ENCODE data around the gene TPPP.
"Not testable (repeated sequence)": the region's sequence is repeated elsewhere in the genome, so short reads cannot be mapped to it uniquely, and the experiment has no call there.

The TPPP gene

GRCh38 chr5:693271-694041 lies at the start of gene TPPP:
Gene TPPP, minus strand, starts transcription at chr5:693352. Its CDS starts 15,292 bp downstream, at chr5:678060.
- not testable (repeated sequence) for H3K4me3 ChIP-seq (ENCODE audit: low read depth, low read length)

DNA sequence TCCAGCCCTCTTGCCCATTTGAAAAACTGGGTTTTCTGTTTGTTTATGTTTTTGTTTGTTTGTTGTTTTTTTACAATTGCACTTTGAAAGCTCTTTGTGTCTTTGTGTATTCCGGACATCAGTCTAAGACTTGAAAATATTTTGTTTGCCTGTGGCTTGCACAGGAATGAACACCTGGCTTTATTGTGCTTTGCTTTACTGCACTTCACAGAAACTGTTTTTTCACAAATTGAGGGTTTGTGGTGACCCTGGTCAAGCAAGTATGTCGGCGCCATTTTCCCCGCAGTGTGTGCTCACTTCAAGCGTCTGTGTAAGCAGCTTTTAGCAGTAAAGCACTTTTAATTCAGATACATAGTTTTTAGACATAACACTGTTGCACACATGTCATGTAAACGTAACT lies 49.1 kb upstream of the TPPP start:
- H3K4me3 ChIP-seq (ENCODE audit: low read depth, low read length) = not testable (repeated sequence)

DNA sequence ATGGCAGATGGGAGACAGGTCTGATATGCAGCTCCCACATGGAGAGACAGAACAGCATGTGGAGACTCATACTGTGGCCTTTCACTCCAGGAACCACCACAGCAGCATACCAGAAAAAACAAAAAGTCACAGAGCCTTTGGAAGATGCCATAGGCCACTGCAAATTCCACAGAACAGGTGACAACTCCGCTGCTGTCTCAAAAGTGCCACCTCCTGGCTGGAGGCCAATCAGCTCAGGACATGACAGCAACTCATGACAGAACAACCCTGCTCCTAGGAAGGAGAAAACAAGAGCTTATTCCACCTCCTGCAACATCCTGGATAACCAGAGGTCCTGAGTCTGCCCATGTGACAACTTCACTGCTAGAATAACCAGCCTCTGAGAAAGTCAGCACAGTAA lies 41.0 kb upstream of the TPPP start:
- H3K4me3 ChIP-seq (ENCODE audit: low read depth, low read length) = not testable (repeated sequence)

DNA sequence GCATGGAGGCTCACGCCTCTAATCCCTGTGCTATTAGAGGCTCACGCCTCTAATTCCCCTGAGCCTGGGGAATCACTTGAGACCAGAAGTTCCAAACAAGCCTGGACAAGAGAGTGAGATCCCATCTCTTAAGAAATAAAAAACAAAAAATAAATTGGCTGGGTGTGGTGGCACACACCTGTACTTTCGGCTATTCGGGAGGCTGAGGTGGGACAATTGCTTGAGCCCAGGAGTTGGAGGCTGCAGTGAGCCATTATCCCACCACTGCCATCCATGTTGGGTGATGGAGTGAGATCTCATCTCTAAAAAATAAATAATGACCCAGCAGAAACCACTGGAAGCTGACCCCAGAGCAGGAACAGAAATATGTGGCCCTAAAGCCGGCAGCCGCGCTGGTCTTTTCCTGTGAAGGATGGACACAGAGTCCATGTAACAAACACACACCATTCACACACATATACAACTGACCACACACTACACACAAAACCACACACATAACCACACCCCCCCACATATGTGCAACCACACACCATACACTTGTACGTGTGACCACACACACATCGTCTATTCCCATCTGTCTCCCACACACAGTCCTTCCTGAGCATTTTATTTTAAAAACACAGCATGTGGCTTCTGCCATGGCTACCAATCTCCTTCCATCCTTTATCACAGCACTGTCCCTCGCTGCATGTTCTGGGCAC lies 39.8 kb upstream of the TPPP start:
- H3K4me3 ChIP-seq (ENCODE audit: low read depth, low read length) = not testable (repeated sequence)

- H3K4me3 ChIP-seq (ENCODE audit: low read depth, low read length) = not testable (repeated sequence)
Measured at GRCh38 chr5:729225-729624, 36.1 kb upstream of the TPPP start.

- not testable (repeated sequence) for H3K4me3 ChIP-seq (ENCODE audit: low read depth, low read length)
Measured at GRCh38 chr5:727087-727486, 33.9 kb upstream of the TPPP start.

- H3K4me3 ChIP-seq (ENCODE audit: low read depth, low read length) = not testable (repeated sequence)
Measured at GRCh38 chr5:723865-724264, 30.7 kb upstream of the TPPP start.

DNA sequence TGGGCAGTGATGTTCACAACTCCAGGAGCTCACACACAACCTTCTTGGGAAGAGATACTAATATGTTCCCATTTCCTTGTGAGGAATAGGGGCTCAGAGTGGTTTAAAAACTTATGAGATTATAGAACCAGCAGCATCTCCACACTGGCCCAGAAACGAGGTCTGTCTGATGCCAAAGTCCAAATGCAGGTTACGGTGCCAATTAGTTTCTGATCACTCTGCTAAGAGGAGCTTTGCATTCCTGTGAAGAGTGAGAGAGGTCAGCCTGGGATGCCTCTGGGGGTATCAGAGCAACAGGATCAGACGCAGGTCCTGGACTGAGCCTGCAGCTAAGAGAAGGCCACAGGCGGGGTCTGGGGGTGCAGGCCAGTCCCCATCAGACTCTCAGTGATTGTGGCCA lies 30.2 kb upstream of the TPPP start:
- H3K4me3 ChIP-seq (ENCODE audit: low read depth, low read length) = not testable (repeated sequence)

- H3K4me3 ChIP-seq (ENCODE audit: low read depth, low read length) = not testable (repeated sequence)
Measured at GRCh38 chr5:719379-719778, 26.2 kb upstream of the TPPP start.

DNA sequence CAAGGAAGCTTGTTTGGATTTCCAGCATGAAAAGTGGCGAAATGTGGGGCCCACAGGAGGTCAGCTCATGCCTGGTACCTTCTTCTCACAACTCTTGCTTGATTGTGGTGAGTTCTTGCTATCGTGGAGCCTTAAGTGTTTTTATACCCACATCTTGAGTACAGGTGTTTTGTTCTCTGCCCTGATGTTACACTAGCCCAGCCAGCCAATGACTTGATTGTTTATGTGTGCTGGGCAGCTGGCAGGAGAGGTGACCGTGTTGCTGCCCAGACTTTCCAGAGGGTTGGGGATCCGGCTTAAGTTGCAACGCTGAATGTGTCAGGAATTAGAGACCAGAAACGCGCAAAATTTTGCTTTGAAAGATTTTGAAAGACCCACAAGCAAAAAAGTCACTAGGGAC lies 24.0 kb upstream of the TPPP start:
- TF ChIP-seq CTCF (IDR thresholded peaks at IDR 0.05; ENCODE audit: low read depth, low read length) = no peak
- H3K4me3 ChIP-seq (ENCODE audit: low read depth, low read length) = no peak overlapping the region

DNA sequence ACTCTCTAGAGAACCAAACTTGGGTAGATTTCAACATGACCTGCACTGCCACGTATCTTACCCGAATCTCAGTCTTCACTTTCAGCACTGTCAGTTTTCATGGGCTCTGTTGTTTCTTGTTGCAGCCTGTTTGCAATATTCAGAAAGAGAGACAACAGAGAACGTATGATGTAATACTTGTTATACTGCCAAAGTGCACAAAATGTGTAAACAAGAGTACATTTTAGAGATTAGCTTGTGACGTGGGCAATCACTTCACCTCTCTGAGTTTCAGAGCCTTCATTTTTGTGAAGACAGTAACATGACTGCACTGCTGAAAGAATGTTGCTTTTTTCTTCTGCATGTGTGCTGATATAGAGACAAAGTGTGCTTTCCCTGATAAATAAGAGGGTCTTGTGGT lies 23.6 kb upstream of the TPPP start:
- not testable (repeated sequence) for H3K4me3 ChIP-seq (ENCODE audit: low read depth, low read length)

DNA sequence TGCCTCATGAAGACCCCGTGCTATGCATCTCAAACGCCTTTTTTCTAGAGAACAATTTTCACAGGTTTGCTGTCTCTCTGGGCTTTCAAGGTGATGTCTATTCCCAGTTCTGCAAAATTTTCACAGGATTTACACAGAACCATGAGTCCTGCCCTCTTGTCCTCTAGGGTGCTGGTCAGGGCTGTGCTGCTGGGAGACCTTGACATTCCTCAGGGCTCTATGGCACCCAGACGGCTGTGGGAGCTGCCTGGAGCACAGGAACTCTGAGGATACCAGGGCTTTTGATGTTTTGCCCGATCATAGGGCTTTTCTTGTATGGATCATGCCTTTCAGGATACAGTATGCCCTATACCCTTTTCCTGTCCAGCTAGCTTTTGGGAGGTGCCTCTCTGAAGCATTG lies 22.5 kb upstream of the TPPP start:
- H3K4me3 ChIP-seq (ENCODE audit: low read depth, low read length) = not testable (repeated sequence)

GRCh38 chr5:714215-715118 lies 21.3 kb upstream of the TPPP start:
- not testable (repeated sequence) for H3K4me3 ChIP-seq (ENCODE audit: low read depth, low read length)

DNA sequence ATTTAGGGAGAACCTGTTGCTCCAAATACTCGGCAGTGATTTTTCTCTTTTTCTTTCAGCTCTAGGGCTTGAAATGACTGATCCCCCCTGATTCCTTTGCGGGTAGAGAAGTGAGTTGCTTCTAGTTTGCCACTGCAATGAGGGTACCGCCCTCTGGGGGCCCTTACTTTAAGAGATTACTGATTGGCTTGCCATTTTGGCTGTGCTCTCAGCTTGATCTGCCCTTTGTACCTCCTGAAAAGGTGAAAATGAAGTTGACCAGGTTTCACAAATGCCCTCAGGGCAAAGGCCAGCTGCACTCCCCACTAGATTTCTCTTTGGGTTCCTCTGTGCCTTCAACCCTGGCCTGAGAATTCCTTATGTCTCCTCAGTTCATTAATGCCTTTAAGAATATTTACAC lies 20.5 kb upstream of the TPPP start:
- H3K4me3 ChIP-seq (ENCODE audit: low read depth, low read length) = not testable (repeated sequence)

DNA sequence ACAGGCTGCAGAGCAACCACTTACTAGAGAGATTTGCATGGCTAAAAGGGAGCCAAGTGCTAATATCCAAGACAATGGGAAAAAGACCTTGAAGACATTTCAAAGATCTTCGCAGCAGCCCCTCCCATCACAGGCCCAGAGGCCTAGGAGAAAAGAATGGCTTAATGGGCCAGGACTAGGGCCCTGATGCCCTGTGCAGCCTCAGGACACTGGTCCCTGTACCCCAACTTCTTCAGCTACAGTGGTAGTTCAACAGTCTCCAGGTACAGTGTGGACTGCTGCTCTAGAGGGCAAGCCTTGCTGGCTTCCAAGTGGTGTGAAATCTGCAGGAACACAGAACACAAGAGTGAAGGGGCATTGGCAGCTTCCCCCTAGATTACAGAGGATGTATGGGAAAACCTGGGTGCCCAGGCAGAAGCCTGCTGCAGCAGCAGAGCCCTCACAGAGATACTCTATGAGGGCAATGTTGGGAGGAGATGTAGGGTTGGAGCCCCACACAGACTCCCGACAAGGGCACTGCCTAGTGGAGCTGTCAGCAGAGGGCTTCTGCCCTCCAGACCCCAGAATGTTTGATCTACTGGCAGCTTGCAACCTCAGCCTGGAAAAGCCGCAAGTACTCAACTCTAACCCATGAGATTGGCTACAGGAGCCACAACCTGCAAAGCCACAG lies 15.8 kb upstream of the TPPP start:
- H3K4me3 ChIP-seq (ENCODE audit: low read depth, low read length) = not testable (repeated sequence)

DNA sequence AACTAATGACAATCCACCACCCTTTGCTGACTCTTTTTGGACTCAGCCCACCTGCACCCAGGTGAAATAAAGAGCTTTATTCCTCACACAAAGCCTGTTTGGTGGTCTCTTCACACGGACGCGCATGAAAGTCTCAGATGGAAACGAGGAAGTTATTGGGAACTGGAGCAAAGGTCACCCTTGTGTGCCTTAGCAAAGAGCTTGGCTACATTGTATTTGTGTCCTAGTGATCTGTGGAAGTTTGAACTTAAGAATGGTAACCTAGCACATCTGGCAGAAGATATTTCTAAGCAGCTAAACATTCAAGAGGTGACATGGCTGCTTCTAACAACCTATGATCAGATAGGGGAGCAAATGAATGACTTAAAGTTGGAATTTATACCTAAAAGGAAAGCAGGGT lies 15.2 kb upstream of the TPPP start:
- not testable (repeated sequence) for H3K4me3 ChIP-seq (ENCODE audit: low read depth, low read length)

GRCh38 chr5:706127-706526 lies 13.0 kb upstream of the TPPP start:
- not testable (repeated sequence) for H3K4me3 ChIP-seq (ENCODE audit: low read depth, low read length)

DNA sequence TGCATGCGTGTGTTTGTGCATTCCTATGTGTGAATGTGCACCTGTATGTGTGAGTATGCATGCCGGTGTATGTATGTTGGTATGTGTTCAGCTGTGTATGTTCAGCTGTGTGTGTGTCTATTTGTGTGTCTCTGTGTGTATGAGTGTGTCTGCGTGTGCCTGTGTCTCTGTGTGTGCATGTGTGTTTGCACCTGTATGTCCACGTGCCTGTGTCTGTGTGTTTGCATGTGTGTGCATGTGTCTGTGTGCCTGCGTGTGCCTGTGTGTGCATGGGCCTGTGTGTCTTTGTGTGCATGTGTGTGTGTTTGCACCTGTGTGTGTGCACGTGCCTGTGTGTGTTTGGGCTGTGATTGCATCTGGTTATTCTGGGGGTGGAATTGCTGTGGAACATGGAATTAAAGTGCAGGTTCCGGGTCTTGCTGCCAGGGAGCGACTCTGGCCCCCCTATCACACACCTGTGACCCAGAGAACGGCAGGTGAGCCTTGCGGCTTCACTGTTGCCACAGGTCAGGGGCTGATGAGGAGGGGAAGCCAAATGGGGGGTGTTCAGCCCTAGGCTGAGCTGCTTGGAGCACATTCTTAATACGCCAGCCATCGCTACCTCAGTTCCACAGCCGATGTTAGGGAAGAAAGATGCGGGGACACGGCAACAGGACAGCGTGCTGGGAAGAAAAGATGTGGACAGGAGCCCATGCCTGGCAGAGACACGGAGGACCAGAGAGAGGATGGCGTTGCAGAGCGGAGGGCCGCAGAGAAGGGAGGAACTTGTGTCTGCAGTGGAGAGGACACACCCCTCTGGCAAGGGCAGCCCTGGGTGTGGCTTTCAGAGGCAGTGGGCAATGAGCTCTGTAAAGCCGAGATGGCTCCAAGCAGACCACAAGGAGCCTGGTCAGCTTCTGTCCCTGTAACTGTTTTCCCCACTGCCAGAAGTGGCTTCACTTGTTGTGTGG lies 3.9 kb upstream of the TPPP start:
- not testable (repeated sequence) for H3K4me3 ChIP-seq (ENCODE audit: low read depth, low read length)

Measured in WI38 (cell line).